Stomach smooth muscle (tissue), 2 donors: ENCODE data around the gene ARHGAP42.
"Not testable (repeated sequence)": the region's sequence is repeated elsewhere in the genome, so short reads cannot be mapped to it uniquely, and the experiment has no call there.

Experiments used
- H3K27ac ChIP-seq: one replicate; pipeline ENCODE4 v1.7.0; 2013; ENCODE audit warnings: mild to moderate bottlenecking, low read length, inconsistent platforms
- H3K27me3 ChIP-seq, 2 donors: one replicate each; pipeline ENCODE4 v1.7.0; 2013; ENCODE audit warnings: low read length in 2 of 2; ENCODE audit not compliant: insufficient read depth in 2 of 2, control insufficient read depth in 1 of 2
- H3K36me3 ChIP-seq, 2 donors: one replicate each; pipeline ENCODE4 v1.7.0; 2013; ENCODE audit warnings: low read length in 2 of 2; ENCODE audit not compliant: control insufficient read depth in 2 of 2, insufficient read depth in 2 of 2
- H3K4me1 ChIP-seq: one replicate; pipeline ENCODE4 v1.7.0; 2013; ENCODE audit warnings: low read length; ENCODE audit not compliant: control insufficient read depth, insufficient read depth
- H3K4me3 ChIP-seq, 2 donors: one replicate each; pipeline ENCODE4 v1.7.0; 2013; ENCODE audit warnings: low read length in 2 of 2
- H3K9ac ChIP-seq, 2 donors: one replicate each; pipeline ENCODE4 v1.7.0; 2013; ENCODE audit warnings: low read length in 2 of 2, mild to moderate bottlenecking in 1 of 2
- H3K9me3 ChIP-seq, 2 donors: one replicate each; pipeline ENCODE4 v1.7.0; 2013; ENCODE audit warnings: low read length in 2 of 2; ENCODE audit not compliant: control insufficient read depth in 2 of 2
- donor health status: healthy.
- donor health status: Pancreatic carcinoma.

ARHGAP42 gene

DNA sequence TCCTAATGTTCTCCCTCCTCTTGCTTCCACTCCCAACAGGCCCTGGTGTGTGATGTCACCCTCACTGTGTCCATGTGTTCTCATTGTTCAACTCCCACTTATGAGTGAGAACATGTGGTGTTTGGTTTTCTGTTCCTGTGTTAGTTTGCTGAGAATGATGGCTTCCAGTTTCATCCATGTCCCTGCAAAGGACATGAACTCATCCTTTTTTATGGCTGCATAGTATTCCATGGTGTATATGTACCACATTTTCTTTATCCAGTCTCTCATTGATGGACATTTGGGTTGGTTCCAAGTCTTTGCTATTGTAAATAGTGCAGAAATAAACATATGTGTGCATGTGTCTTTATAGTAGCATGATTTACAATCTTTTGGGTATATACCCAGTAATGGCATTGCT lies 326.6 kb downstream of the ARHGAP42 start:
- not testable (repeated sequence) for H3K27me3 ChIP-seq, H3K4me1 ChIP-seq, H3K9me3 ChIP-seq, H3K27ac ChIP-seq, H3K4me3 ChIP-seq, H3K36me3 ChIP-seq, H3K9ac ChIP-seq

DNA sequence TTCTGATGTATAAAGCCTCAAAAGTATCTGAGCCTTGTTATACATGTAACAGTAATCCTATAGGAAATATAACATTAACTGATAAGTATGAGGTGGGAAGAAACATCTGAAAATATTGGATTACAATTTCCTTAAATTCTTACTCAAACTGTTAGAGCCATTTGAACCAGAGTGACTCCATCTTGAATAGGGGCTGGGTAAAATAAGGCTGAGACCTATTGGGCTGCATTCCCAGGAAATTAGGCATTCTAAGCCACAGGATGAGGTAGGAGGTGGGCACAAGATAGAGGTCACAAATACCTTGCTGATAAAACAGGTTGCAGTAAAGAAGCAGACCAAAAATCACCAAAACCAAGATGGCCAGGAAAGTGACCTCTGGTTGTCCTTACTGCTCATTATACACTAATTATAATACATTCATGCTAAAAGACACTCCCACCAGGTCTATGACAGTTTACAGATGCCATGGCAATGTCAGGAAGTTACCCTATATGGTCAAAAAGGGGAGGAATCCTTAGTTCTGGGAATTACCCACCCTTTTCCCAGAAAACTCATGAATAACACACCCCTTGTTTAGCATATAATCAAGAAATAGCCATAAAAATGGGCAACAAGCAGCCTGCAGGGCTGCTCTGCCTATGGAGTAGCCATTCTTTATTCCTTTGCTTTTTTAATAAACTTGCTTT lies 327.7 kb downstream of the ARHGAP42 start:
- H3K9me3 ChIP-seq, result peaks cover 0 to 2% of the 10 kb centered on the region in 2 donors
- H3K27me3 ChIP-seq, result no peaks in the 10 kb centered on the region
- no peaks in the 10 kb centered on the region for H3K36me3 ChIP-seq
- H3K4me3 ChIP-seq, result no peak overlapping the region
- H3K27ac ChIP-seq, result no peak overlapping the region
- no peaks in the 10 kb centered on the region for H3K4me1 ChIP-seq
- H3K9ac ChIP-seq, result no peak overlapping the region

DNA sequence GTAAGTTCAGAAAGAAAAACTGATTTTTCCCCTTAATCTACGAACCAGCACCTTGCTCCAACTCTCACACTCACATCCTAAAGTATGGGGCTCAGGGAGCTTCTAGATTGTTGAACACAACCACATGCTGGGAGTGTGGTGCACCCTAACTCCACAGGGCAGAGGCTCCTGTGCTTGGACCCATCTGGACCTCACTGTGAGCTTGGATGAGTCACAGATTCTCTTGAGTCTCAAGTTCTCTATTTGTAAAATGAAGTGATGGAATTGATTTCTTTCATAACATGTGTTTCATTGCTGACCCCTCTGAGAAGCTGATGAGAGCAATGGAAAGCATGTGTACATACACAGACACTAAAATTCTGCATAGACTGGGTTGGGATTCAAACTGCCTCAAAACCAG lies 332.8 kb downstream of the ARHGAP42 start:
- Histone ChIP-seq H3K9me3 (no peaks in the 10 kb centered on the region), H3K36me3 (no peaks in the 10 kb centered on the region), H3K9ac (no peak overlapping the region), H3K27ac (no peak overlapping the region), H3K27me3 (no peaks in the 10 kb centered on the region), H3K4me1 (no peaks in the 10 kb centered on the region), H3K4me3 (no peak overlapping the region)

DNA sequence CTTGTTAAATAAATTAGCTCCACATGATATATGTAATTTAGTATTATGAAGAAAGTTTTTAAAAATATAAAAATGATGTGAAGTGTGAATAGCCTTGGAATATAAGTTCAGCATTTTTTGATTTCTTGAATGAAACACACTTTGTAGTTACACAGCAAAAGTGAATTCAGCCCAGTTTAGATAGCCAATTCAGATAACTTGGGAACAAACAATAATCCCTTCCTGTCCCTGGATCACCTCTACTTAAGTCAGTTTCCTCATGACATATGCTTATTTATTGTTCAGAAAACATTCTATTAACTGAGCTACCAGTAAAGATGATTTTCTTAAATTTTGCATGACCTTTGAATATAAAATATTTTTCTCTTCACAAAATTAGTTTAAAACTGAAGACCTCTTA lies 335.2 kb downstream of the ARHGAP42 start:
- no peaks in the 10 kb centered on the region for H3K27me3 ChIP-seq

DNA sequence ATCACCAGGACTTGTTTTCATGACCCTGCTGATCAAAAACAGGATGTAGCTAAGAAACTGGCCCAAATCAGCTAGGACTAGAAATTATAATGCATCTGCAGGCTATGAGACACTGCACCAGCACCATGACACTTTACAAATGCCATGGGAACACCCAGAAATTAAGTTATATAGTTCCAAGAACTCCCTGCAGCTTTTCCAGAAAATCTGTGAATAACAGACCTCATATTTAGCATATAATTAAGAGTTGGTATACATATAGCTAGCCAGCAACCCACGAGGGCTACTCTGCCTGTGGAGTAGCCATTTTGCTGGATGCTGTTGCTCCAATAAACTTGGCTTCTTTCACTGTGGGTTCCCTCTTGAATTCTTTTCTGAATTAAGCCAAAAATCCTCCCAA lies 341.6 kb downstream of the ARHGAP42 start:
- Histone ChIP-seq H3K27me3 (no peaks in the 10 kb centered on the region), H3K36me3 (peaks cover 0 to 3% of the 10 kb centered on the region in 2 donors), H3K27ac (no peak overlapping the region)

More for the DNA sequence above, 335.2 kb downstream of the ARHGAP42 start:
- no peaks in the 10 kb centered on the region for H3K4me1 ChIP-seq
- H3K4me3 ChIP-seq, result no peak overlapping the region
- no peaks in the 10 kb centered on the region for H3K36me3 ChIP-seq
- no peak overlapping the region for H3K9ac ChIP-seq
- no peak overlapping the region for H3K27ac ChIP-seq
- H3K9me3 ChIP-seq, result no peaks in the 10 kb centered on the region

DNA sequence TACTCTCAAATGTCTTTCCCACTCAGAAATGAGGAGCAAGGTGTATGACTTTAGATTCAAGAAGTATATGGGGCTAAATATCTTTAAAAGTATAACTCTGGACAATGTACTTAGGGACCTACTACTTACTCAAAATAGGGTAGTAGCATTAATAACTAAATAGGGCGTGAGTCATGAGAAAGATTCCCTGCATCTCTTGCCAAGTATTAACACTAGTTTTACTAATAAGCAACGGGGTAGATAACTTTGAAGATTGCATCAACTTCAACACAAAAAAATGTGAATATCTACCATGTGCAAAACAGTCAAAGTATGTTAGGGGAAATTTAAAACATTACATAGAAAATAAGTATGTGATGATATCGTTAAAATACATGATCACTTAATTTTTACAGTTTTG lies 342.9 kb downstream of the ARHGAP42 start:
- Histone ChIP-seq H3K4me3 (no peak overlapping the region), H3K36me3 (peaks cover 0 to 3% of the 10 kb centered on the region in 2 donors), H3K9ac (no peak overlapping the region), H3K27me3 (no peaks in the 10 kb centered on the region), H3K4me1 (no peaks in the 10 kb centered on the region), H3K27ac (no peak overlapping the region), H3K9me3 (no peaks in the 10 kb centered on the region)

More for the DNA sequence above, 341.6 kb downstream of the ARHGAP42 start:
- H3K4me3 ChIP-seq, result no peak overlapping the region
- H3K9ac ChIP-seq, result no peak overlapping the region
- no peaks in the 10 kb centered on the region for H3K9me3 ChIP-seq
- no peaks in the 10 kb centered on the region for H3K4me1 ChIP-seq

DNA sequence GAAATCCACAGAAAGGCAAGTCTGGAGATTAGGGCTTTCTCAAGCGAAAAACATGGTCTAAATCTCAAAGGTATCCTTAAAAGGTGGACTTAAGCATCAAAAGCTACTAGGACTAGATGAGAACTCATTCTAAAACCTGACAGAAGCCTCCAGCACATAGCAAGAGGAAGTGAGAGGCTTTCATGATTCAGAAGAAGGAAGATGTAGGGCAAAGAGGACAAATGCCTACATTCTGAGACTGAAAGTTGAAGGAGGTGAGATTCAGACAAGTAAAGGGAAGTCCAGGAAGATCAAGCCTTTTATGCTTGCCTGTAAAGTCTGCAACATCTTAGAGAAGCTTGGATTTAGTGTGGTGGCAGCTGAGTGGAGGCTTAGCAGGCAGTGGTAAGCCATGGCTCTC lies 343.6 kb downstream of the ARHGAP42 start:
- Histone ChIP-seq H3K36me3 (peaks cover 0 to 3% of the 10 kb centered on the region in 2 donors), H3K27me3 (no peaks in the 10 kb centered on the region), H3K9ac (no peak overlapping the region), H3K4me1 (no peaks in the 10 kb centered on the region), H3K4me3 (no peak overlapping the region), H3K27ac (no peak overlapping the region), H3K9me3 (no peaks in the 10 kb centered on the region)

DNA sequence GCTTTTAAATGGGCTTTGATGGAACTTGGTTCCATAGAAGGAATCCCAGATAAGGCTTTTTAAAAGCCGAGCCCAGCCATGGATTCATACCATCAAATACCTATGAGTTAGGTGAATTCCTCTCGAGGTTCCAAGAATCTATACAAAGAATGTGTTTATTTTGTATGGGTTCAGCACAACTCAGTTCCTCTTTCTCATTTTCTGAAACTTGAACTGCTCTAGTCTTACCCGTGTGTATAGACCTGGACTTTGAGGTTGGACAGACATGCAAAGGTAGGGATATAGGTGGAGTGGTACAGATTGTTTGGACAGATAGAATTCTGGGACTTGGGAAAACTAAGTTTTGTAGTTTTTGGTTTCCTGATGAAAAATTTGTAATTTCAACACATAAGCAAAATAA lies 344.6 kb downstream of the ARHGAP42 start:
- Histone ChIP-seq H3K36me3 (peaks cover 0 to 3% of the 10 kb centered on the region in 2 donors), H3K9ac (no peak overlapping the region), H3K27me3 (no peaks in the 10 kb centered on the region), H3K27ac (no peak overlapping the region), H3K4me3 (no peak overlapping the region), H3K9me3 (no peaks in the 10 kb centered on the region), H3K4me1 (no peaks in the 10 kb centered on the region)

DNA sequence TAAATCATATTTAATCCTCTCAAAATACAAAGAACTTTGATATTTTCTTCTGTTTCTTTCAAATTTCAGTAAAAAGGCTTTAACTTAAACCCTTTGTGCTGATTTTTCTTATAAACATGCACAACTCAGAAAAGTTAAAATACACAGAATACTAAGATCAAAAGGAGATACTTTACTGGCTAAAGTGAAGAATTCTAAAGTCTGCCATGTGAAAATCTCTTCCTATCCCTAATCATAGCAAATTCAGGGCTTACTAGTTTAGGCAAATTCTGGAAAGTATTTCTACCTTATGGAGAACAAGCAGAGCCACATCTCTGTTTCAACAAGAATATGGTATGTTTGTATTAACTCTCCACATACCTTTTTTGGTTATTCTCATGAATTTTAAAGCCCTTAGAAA lies 345.9 kb downstream of the ARHGAP42 start:
- no peaks in the 10 kb centered on the region for H3K9me3 ChIP-seq

DNA sequence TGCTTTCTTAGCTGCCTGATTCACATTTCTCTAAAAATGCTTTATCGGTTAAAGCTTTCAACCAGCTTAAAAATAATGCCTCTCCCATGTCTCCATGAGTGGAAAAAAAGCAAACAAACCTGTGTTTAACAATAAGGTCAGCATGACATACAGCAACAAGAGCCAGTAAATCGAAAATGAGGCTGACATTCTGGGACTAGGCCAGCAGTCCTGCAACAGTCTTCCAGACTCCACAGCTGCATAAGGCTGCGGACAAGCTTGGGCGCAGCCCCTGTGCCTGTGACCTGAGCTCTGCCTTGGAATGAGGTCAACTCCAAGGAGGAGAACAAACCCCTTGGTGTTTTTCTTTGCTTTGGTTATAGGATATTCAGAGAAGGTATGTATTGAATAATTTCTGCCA lies 347.0 kb downstream of the ARHGAP42 start:
- Histone ChIP-seq H3K27ac (no peak overlapping the region), H3K4me1 (no peaks in the 10 kb centered on the region), H3K9me3 (no peaks in the 10 kb centered on the region), H3K36me3 (peaks cover 0 to 3% of the 10 kb centered on the region in 2 donors), H3K9ac (no peak overlapping the region), H3K27me3 (no peaks in the 10 kb centered on the region), H3K4me3 (no peak overlapping the region)

More for the DNA sequence above, 345.9 kb downstream of the ARHGAP42 start:
- no peaks in the 10 kb centered on the region for H3K27me3 ChIP-seq
- H3K27ac ChIP-seq, result no peak overlapping the region
- no peak overlapping the region for H3K9ac ChIP-seq
- H3K4me3 ChIP-seq, result no peak overlapping the region
- H3K36me3 ChIP-seq, result peaks cover 0 to 3% of the 10 kb centered on the region in 2 donors
- no peaks in the 10 kb centered on the region for H3K4me1 ChIP-seq

DNA sequence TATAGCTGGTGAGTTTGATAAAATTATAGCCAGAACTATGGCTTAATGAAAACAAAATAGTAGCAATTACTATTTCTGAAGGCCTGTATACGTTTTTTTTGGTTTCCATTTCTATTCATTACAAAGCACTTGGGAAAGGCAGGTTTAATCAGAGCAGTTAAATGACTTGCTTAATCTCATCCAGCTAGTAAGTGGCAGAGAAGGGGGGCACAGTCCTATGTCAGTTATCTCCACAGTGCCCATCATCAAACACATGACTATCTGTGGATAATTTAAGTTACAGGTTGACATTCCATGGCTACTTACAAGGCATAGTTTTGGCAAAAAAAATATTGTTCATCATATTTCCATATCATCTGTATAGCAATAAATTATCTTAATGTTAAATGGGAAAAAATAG lies 348.8 kb downstream of the ARHGAP42 start:
- Histone ChIP-seq H3K36me3 (peaks cover 0 to 3% of the 10 kb centered on the region in 2 donors), H3K27ac (no peak overlapping the region), H3K27me3 (no peaks in the 10 kb centered on the region), H3K9me3 (no peaks in the 10 kb centered on the region), H3K9ac (no peak overlapping the region), H3K4me3 (no peak overlapping the region), H3K4me1 (no peaks in the 10 kb centered on the region)
